Measurements from ENCODE around the gene TTC3. TPM values are rescaled to one million over a fixed set of nuclear protein-coding genes. Genes with fewer than 3 reads are reported as not detected.
"Not testable (repeated sequence)": the region's sequence is repeated elsewhere in the genome, so short reads cannot be mapped to it uniquely, and the experiment has no call there.

TTC3 gene
- total RNA-seq, 2 experiments from 2014 or later: 75.4 to 85.6 TPM

DNA sequence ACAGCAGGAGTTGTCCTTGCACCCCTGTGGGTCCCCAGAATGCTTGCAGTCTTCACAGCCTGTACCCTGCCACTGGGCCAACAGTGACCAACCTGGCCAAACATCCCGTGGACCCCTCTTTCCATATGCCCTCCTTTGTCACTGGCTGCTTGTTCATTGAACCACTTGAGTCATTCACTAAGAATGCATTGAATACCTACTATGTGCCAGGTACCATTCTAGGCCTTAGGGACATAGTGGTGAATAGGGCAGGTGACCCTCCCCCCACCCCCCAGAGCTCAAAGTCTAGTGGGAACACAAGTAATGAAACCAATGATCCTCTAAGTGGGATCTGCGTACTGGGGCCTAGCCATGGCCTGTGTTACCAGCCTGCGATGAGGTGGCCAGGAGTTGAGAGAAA is 28.4 kb upstream of the TTC3 start:
- peak overlapping the region; percentile 39 for H3K4me3 Mint-ChIP-seq
- DNase-seq: no peak
- H3K27ac Mint-ChIP-seq: no peak overlapping the region
- peaks cover 3% of the 10 kb centered on the region for H3K36me3 Mint-ChIP-seq
- H3K4me1 Mint-ChIP-seq: peaks cover 14% of the 10 kb centered on the region
- POLR2A ChIA-PET: interaction anchor here (0.6 kb wide), 1 partner anchor 15 kb away, joined by 4 read pairs; no protein-coding TSS in a partner anchor
- ATAC-seq (ENCODE audit: low read depth): no peak
- H3K27me3 Mint-ChIP-seq: peaks cover 31% of the 10 kb centered on the region
- H3K9me3 Mint-ChIP-seq: no peaks in the 10 kb centered on the region

DNA sequence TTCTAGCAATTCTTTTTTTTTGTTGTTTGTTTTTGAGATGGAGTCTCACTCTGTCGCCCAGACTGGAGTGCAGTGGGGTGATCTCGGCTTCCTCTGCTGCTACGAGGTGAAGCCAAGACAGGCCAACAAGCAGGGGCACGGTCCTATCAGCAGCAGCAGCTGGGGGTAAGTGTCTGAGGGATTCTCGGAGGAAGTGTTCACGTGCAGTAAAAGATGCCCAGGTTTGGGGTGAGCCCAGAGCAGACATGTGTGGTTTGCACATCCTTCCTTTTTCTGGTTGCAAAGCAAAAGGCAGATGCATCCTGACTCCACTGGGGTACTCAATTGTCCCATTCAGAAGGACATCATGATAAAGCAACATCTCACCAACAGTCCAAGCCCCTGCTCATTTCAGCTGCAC is 27.9 kb upstream of the TTC3 start:
- Mint-ChIP-seq H3K9me3 (no peaks in the 10 kb centered on the region), H3K27me3 (peaks cover 36% of the 10 kb centered on the region), H3K4me1 (peaks cover 14% of the 10 kb centered on the region), H3K4me3 (peak overlapping the region; percentile 50), H3K36me3 (peaks cover 3% of the 10 kb centered on the region), H3K27ac (no peak overlapping the region)
- ATAC-seq (ENCODE audit: low read depth) (peak; percentile 95), DNase-seq (no peak)
- POLR2A ChIA-PET: interaction anchor here (0.6 kb wide), 1 partner anchor 14 kb away, joined by 4 read pairs; no protein-coding TSS in a partner anchor

GRCh38 chr21:37045556-37045955 is 27.5 kb upstream of the TTC3 start:
- POLR2A ChIA-PET: no interaction called here
- no peaks in the 10 kb centered on the region for H3K9me3 Mint-ChIP-seq
- H3K27ac Mint-ChIP-seq: no peak overlapping the region
- peaks cover 3% of the 10 kb centered on the region for H3K36me3 Mint-ChIP-seq
- H3K4me3 Mint-ChIP-seq: no peak overlapping the region
- no peak for ATAC-seq (ENCODE audit: low read depth)
- peaks cover 40% of the 10 kb centered on the region for H3K27me3 Mint-ChIP-seq
- DNase-seq: no peak
- peaks cover 14% of the 10 kb centered on the region for H3K4me1 Mint-ChIP-seq

GRCh38 chr21:37047079-37047478 is 26.0 kb upstream of the TTC3 start:
- no peaks in the 10 kb centered on the region for H3K9me3 Mint-ChIP-seq
- ATAC-seq (ENCODE audit: low read depth): no peak

GRCh38 chr21:37049741-37050140 is 23.3 kb upstream of the TTC3 start:
- peaks cover 11% of the 10 kb centered on the region for H3K4me1 Mint-ChIP-seq
- H3K36me3 Mint-ChIP-seq; H3K27ac Mint-ChIP-seq; H3K4me3 Mint-ChIP-seq; ATAC-seq (ENCODE audit: low read depth); H3K9me3 Mint-ChIP-seq; POLR2A ChIA-PET; DNase-seq: not testable (repeated sequence)
- H3K27me3 Mint-ChIP-seq: peaks cover 40% of the 10 kb centered on the region

More at GRCh38 chr21:37047079-37047478, 26.0 kb upstream of the TTC3 start:
- Mint-ChIP-seq H3K27me3 (peaks cover 40% of the 10 kb centered on the region), H3K4me3 (no peak overlapping the region), H3K4me1 (peaks cover 14% of the 10 kb centered on the region), H3K27ac (no peak overlapping the region), H3K36me3 (peaks cover 3% of the 10 kb centered on the region)
- no peak for DNase-seq
- POLR2A ChIA-PET: no interaction called here

DNA sequence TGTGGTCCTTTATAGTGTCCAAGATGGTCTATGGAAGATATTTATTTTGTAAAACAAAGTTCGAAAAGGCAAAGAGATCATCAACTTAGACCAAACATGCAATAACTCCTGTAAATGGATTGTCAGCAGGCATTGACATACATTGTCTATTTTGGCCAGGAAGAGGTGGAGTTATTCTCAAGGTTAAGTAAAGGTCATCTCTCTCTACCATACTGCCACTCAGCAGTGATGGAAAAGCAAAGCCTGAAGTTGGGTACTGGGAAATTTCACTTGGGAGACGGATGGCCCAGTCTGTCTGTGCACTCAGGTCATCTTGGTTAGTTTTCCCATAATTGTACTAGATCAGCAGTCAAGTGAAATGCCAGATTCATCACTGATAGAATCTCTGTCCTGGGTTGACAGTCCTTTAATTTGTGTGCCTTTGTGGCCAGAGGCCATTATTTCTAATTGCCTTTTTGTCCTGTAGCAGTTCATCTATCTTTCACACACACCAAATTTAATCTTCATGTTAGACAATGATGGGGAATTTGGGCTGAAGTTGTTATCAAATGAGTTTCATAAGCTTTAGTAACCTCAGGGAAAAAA is 17.7 kb upstream of the TTC3 start:
- Mint-ChIP-seq H3K4me1 (peaks cover 1% of the 10 kb centered on the region), H3K27me3 (peaks cover under 1% of the 10 kb centered on the region), H3K36me3 (no peaks in the 10 kb centered on the region), H3K4me3 (no peak overlapping the region), H3K27ac (no peak overlapping the region), H3K9me3 (no peaks in the 10 kb centered on the region)
- no peak for ATAC-seq (ENCODE audit: low read depth)
- POLR2A ChIA-PET: no interaction called here
- no peak for DNase-seq

DNA sequence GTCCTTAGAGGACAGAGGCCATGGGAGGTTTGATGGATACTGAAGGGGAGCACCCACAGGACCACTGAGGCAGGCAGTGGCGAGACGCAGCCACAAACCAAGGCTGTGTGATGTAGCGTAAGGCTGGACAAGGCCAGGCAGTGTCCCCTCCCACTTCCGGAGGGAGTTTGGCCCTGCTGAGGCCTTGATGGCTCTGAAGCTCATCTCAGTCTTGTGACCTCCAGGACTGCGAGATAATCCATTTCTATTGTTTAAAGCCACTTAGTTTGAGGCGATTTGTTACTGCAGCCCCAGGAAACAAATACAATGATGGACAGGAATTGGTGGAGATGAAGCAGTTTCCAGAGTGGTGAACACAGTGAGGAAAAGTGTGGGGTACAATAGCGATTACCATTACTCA is 15.4 kb upstream of the TTC3 start:
- H3K9me3 Mint-ChIP-seq: no peaks in the 10 kb centered on the region
- POLR2A ChIA-PET: no interaction called here

DNA sequence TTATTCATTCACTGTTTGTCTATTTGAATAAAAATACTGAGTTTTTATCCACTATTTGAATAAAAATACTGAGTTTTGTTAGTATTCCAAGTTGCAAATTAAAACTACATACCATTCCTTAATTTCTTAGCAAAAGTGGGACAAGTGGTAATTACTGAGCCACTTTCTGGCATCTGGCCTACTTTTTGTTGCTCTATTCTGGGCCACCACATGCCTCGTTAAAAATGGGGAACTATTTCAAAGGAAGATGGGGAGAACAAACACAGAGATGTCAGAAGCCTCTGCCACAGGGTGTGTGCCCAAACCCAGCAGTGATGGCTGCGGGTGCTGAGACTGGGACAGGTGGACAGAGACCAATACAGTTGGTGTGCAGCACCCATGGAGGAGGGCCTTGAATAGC is 14.8 kb upstream of the TTC3 start:
- no peak for DNase-seq
- Mint-ChIP-seq H3K27ac (no peak overlapping the region), H3K36me3 (no peaks in the 10 kb centered on the region), H3K9me3 (no peaks in the 10 kb centered on the region), H3K4me3 (no peak overlapping the region), H3K4me1 (peaks cover 9% of the 10 kb centered on the region), H3K27me3 (no peaks in the 10 kb centered on the region)
- ATAC-seq (ENCODE audit: low read depth): no peak
- POLR2A ChIA-PET: no interaction called here

More for the DNA sequence above, 15.4 kb upstream of the TTC3 start:
- no peak for ATAC-seq (ENCODE audit: low read depth)
- peaks cover 9% of the 10 kb centered on the region for H3K4me1 Mint-ChIP-seq
- H3K27ac Mint-ChIP-seq: no peak overlapping the region
- H3K4me3 Mint-ChIP-seq: no peak overlapping the region
- DNase-seq: no peak
- H3K36me3 Mint-ChIP-seq: no peaks in the 10 kb centered on the region
- H3K27me3 Mint-ChIP-seq: no peaks in the 10 kb centered on the region

GRCh38 chr21:37059181-37059580 is 13.9 kb upstream of the TTC3 start:
- no peak for ATAC-seq (ENCODE audit: low read depth)
- DNase-seq: no peak
- Mint-ChIP-seq H3K36me3 (no peaks in the 10 kb centered on the region), H3K9me3 (no peaks in the 10 kb centered on the region), H3K27ac (no peak overlapping the region), H3K4me1 (peaks cover 9% of the 10 kb centered on the region), H3K4me3 (no peak overlapping the region), H3K27me3 (no peaks in the 10 kb centered on the region)
- POLR2A ChIA-PET: interaction anchor here (0.6 kb wide), 1 partner anchor 14 kb away, joined by 4 read pairs; no protein-coding TSS in a partner anchor

DNA sequence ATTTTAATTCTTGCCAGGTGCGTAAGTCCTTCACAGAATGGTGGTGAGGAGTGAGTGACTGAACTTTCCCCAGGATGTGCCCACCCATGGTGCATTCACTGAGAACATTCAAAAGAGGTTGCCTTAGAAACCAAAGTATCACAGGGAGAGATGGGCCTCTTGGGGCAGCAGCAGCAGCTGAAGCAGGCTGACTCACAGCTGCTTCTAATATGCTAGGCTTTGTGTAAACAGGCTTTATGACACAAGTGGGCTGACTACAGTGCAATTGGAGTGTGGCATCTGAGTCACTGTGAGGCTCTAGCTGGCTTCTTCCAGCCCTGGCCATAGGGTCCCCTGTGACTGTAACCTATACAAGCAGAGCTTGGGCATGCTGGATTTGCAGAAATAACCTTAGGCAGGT is 12.8 kb upstream of the TTC3 start:
- peaks cover 9% of the 10 kb centered on the region for H3K4me1 Mint-ChIP-seq
- POLR2A ChIA-PET: no interaction called here
- no peak for DNase-seq
- no peak overlapping the region for H3K27ac Mint-ChIP-seq
- no peak overlapping the region for H3K4me3 Mint-ChIP-seq
- H3K36me3 Mint-ChIP-seq: peaks cover 2% of the 10 kb centered on the region
- no peaks in the 10 kb centered on the region for H3K9me3 Mint-ChIP-seq
- no peaks in the 10 kb centered on the region for H3K27me3 Mint-ChIP-seq
- no peak for ATAC-seq (ENCODE audit: low read depth)

- ATAC-seq (ENCODE audit: low read depth) (peak; percentile 42), DNase-seq (no peak)
- no peaks in the 10 kb centered on the region for H3K27me3 Mint-ChIP-seq
- H3K4me3 Mint-ChIP-seq: no peak overlapping the region
- H3K9me3 Mint-ChIP-seq: no peaks in the 10 kb centered on the region
- peaks cover 9% of the 10 kb centered on the region for H3K4me1 Mint-ChIP-seq
- H3K27ac Mint-ChIP-seq: no peak overlapping the region
- POLR2A ChIA-PET: no interaction called here
- H3K36me3 Mint-ChIP-seq: peaks cover 2% of the 10 kb centered on the region
Observed at GRCh38 chr21:37061926-37062592, 11.0 kb upstream of the TTC3 start.

DNA sequence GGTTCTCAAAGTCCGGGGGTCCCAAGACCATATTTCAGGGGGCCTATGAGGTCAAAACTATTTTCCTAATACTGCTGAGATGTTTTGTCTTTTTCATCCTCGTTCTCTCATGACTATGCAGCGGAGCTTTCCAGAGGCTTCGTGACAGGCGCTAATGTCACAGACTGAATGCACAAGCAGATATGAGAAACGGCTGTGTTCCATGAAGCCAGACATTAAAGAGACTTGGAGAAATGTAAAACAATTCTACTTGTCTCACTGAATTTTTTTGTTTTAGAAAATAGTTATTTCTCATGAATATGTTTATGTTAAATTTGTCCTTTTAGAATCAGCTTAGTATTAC is 10.5 kb upstream of the TTC3 start:
- Mint-ChIP-seq H3K4me3 (no peak overlapping the region), H3K9me3 (no peaks in the 10 kb centered on the region), H3K27me3 (no peaks in the 10 kb centered on the region), H3K36me3 (peaks cover 2% of the 10 kb centered on the region), H3K27ac (no peak overlapping the region), H3K4me1 (peaks cover 9% of the 10 kb centered on the region)
- DNase-seq (no peak), ATAC-seq (ENCODE audit: low read depth) (no peak)
- POLR2A ChIA-PET: no interaction called here

GRCh38 chr21:37063433-37063832 is 9.6 kb upstream of the TTC3 start:
- no peak overlapping the region for H3K4me3 Mint-ChIP-seq
- H3K9me3 Mint-ChIP-seq: no peaks in the 10 kb centered on the region
- no peak for DNase-seq
- H3K27ac Mint-ChIP-seq: no peak overlapping the region
- POLR2A ChIA-PET: no interaction called here
- H3K4me1 Mint-ChIP-seq: peaks cover 9% of the 10 kb centered on the region
- ATAC-seq (ENCODE audit: low read depth): no peak
- peaks cover 4% of the 10 kb centered on the region for H3K36me3 Mint-ChIP-seq
- no peaks in the 10 kb centered on the region for H3K27me3 Mint-ChIP-seq

GRCh38 chr21:37064841-37065240 is 8.2 kb upstream of the TTC3 start:
- Mint-ChIP-seq H3K4me1 (peaks cover 9% of the 10 kb centered on the region), H3K36me3 (peaks cover 9% of the 10 kb centered on the region), H3K4me3 (no peak overlapping the region), H3K27ac (no peak overlapping the region), H3K9me3 (no peaks in the 10 kb centered on the region), H3K27me3 (no peaks in the 10 kb centered on the region)
- POLR2A ChIA-PET: no interaction called here
- ATAC-seq (ENCODE audit: low read depth) (no peak), DNase-seq (no peak)
